HUES6 (cell line): ENCODE results near the gene SLC49A3.

Source experiments
- H3K27ac ChIP-seq: 2 replicates; pipeline ENCODE4 v1.7.0; 2013; ENCODE audit warnings: low read depth, mild to moderate bottlenecking, low read length, inconsistent platforms
- H3K27me3 ChIP-seq: 2 replicates; pipeline ENCODE4 v1.6.1; 2013; ENCODE audit warnings: low read length; ENCODE audit not compliant: control insufficient read depth, insufficient read depth
- H3K36me3 ChIP-seq: 2 replicates; pipeline ENCODE4 v1.6.1; 2013; ENCODE audit warnings: low read length; ENCODE audit not compliant: control insufficient read depth, insufficient read depth
- H3K4me1 ChIP-seq: 2 replicates; pipeline ENCODE4 v1.6.1; 2013; ENCODE audit warnings: low read length; ENCODE audit not compliant: control insufficient read depth, insufficient read depth
- H3K4me3 ChIP-seq: 2 replicates; pipeline ENCODE4 v1.5.1; 2013; ENCODE audit warnings: low read depth, low read length
- H3K9ac ChIP-seq: one replicate; pipeline ENCODE4 v1.6.1; 2013; ENCODE audit warnings: mild to moderate bottlenecking, low read length
- H3K9me3 ChIP-seq: 2 replicates; pipeline ENCODE4 v1.6.1; 2013; ENCODE audit warnings: low read depth, low read length; ENCODE audit not compliant: control insufficient read depth, insufficient read depth

The SLC49A3 gene

GRCh38 chr4:684623-685327 lies 4.2 kb downstream of the SLC49A3 start:
- Histone ChIP-seq H3K27me3 (no peaks in the 10 kb centered on the region), H3K36me3 (no peaks in the 10 kb centered on the region), H3K9me3 (no peaks in the 10 kb centered on the region), H3K27ac (no peak overlapping the region), H3K4me3 (no peak overlapping the region), H3K9ac (no peak overlapping the region), H3K4me1 (peaks cover 40% of the 10 kb centered on the region)

DNA sequence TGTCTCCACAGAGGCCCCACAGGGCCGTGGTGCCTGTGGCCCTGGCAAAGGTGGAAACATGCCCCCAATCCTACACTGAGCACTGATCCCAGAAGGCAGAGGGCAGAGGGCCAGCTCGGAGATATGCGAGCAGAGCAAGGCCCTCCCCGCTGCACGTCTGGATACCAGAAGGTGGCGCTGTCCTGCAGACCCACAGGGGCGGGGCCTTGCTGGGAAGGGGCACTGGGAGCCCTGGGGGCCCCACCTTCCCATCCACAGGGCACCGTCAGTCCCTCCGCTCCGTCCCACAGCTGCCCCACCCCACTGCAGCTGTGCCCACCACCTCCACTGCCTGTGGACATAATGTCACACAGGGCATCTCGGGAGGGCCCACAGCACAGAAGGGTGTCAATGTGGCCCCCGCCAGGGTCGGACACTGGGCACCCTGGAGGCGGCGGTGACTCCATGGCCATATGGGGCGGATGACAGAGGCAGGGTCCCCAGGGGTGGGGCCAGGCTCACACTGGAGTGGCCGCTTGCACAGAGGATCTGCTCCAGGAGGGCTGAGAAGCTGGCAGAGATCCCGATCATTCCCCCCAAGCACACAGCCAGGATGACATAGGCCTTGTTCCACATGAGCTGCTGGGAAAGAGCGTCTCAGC lies 4.8 kb downstream of the SLC49A3 start:
- Histone ChIP-seq H3K36me3 (no peaks in the 10 kb centered on the region), H3K4me1 (peaks cover 34% of the 10 kb centered on the region), H3K27me3 (no peaks in the 10 kb centered on the region), H3K27ac (no peak overlapping the region), H3K9me3 (no peaks in the 10 kb centered on the region), H3K4me3 (no peak overlapping the region), H3K9ac (no peak overlapping the region)

DNA sequence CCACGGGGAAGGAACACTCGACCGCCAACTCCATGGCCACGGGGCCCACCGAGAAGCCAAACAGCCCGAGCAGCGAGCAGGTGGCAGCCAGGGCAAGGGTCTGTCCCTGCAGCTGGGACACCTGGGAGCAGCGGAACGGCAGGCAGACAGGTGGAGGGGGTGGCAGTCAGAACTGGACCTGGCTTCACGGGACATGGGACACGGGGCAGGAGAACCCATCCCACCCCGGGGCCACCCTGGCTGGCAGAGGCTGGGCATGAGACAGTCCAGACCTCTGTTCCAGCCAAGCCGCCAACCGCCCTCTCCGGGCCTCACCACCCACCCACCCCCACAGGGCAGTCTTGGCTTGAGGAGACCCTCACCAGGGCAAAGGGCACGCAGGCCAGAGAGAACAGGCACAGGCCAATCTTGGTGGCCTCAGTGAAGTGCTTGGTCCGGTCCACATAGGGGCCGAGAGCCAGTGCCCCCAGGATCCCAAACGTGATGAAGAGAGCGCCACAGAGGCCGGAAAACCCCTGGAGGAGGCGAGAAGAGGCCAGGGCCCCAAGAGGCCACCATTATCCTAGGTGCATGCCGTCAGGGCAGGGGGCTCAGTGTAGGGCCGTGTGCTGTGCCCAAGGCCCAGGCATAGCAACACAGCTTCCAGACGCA lies 5.6 kb downstream of the SLC49A3 start:
- Histone ChIP-seq H3K4me1 (peaks cover 30% of the 10 kb centered on the region), H3K36me3 (no peaks in the 10 kb centered on the region), H3K27me3 (no peaks in the 10 kb centered on the region), H3K27ac (no peak overlapping the region), H3K9ac (no peak overlapping the region), H3K4me3 (no peak overlapping the region), H3K9me3 (no peaks in the 10 kb centered on the region)

DNA sequence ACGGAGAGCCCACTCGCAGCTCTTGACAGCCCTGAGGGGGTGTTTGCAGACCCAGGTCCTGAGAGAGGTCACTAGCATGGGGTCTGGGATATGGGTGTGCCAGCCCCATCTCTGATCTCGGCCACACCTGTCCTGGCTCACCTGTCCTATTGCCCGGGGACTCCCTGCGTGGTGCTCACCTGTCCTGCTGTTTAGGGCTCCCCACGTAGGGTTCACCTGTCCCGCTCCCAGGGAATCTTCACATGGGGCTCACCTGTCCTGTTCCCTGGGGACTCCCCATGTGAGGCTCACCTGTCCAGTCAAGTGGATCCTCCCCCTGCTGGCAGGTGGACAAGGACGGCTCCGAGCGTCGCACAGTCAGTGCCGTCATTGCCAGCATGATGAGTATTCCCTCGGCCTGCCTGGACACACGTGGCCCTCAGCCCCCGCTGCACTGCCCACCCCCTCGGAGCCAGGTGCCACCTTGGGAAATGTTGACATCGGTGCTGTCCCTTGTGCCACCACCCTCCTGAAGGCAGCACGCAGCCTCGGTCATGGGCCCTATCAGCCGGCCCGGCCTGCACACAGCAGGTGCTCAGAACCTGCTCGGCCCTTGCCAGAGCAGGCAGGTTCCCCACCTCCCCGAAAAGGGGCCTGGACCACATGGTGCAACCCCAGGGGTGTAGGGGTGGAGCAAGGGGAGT lies 6.3 kb downstream of the SLC49A3 start:
- Histone ChIP-seq H3K4me3 (no peak overlapping the region), H3K9me3 (no peaks in the 10 kb centered on the region), H3K27me3 (no peaks in the 10 kb centered on the region), H3K4me1 (peaks cover 23% of the 10 kb centered on the region), H3K27ac (no peak overlapping the region), H3K9ac (no peak overlapping the region), H3K36me3 (no peaks in the 10 kb centered on the region)

DNA sequence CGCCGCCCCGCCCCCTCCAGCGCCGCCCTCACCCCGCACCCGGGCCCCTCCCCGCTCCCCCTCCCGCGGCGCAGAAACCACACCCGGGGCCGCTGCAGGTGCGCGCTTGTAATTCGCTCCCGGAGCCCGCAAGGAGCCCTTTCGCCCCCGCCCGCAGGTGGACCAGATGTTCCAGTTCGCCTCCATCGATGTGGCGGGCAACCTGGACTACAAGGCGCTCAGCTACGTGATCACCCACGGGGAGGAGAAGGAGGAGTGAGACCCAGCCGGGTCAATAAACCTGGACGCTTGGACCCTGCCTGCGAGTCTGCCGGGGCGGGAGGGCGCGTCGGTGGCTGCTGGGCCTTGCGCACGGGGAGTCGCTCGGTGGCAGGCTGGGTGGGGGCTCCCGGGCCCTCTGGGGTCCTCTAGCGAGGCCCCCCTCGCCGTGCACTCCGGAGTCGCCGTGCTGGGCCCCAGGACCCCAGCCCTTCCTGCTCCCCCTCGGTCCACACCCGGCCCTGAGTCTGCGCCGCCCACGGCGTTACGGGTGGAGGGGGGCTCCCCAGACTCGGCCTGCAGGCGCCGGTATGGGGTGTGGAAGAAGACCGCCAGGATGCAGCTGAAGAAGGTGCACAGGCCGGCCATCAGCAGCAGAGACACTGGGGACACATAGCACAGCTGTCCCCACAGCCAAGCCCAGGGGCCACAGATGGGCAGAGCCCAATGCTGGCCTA lies 7.1 kb downstream of the SLC49A3 start:
- no peaks in the 10 kb centered on the region for H3K9me3 ChIP-seq
- no peaks in the 10 kb centered on the region for H3K27me3 ChIP-seq
- H3K36me3 ChIP-seq, result no peaks in the 10 kb centered on the region
- no peak overlapping the region for H3K4me3 ChIP-seq
- H3K9ac ChIP-seq, result no peak overlapping the region
- H3K4me1 ChIP-seq, result peaks cover 22% of the 10 kb centered on the region
- no peak overlapping the region for H3K27ac ChIP-seq

DNA sequence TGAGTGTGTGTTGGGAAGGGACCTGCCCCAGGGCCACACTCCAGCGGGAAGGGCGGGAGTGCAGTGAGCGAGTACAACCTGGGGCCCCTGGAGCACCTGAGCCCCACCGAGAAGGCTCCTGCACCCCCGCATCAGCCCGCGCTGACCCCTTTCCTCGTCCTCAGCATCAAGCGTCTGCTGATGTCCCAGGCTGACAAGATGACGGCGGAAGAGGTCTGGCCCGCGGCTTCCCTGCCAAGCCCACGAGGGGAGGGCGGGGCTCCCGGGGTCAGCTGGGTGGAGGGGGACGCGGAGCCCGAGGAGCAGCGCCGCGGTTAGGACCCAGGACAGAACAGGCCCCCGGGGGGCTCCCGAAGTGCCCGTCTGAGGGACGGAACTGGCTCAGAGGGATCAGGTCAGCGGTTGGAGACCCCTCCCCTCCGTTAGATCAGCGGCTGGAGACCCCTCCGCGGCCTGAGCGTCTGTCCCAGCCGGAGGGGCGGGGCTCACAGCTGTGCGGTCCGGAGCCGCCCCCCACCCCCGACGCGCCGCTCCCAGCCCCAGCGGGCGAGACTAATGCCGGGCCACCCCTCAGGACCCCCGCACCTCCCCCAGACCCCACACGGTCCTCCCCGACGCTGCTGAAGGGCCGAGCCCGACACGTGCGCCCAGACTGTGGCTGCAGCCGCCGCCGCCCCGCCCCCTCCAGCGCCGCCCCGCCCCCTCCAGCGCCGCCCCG lies 7.9 kb downstream of the SLC49A3 start:
- Histone ChIP-seq H3K27me3 (no peaks in the 10 kb centered on the region), H3K9ac (no peak overlapping the region), H3K4me3 (peak overlapping the region; percentile 66), H3K4me1 (peaks cover 26% of the 10 kb centered on the region), H3K9me3 (no peaks in the 10 kb centered on the region), H3K27ac (no peak overlapping the region), H3K36me3 (no peaks in the 10 kb centered on the region)

GRCh38 chr4:680551-680927 lies 8.4 kb downstream of the SLC49A3 start:
- Histone ChIP-seq H3K4me3 (peak overlapping the region; percentile 66), H3K4me1 (peaks cover 27% of the 10 kb centered on the region), H3K9ac (no peak overlapping the region), H3K27ac (no peak overlapping the region), H3K36me3 (no peaks in the 10 kb centered on the region), H3K9me3 (no peaks in the 10 kb centered on the region), H3K27me3 (no peaks in the 10 kb centered on the region)

DNA sequence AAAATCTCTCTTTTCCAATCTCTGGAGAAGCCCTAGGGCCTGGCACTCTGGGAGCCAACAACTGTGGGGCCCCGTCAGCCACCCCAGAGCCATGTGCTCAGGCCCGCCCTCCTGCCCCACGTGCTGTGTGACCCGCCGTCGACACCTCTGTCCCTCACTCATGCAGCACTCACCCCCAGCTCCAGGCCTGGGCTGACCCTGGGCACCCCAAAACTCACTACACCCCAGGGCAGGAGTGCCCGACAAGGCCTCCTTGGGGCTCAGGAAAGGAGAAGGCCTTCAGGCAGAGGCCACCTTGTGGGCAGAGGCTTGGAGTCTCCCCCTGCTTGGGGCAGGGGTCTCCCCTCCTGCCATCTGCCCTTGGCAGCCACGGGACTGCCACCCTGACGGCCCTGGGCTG lies 8.9 kb downstream of the SLC49A3 start:
- Histone ChIP-seq H3K27me3 (no peaks in the 10 kb centered on the region), H3K4me1 (peaks cover 30% of the 10 kb centered on the region), H3K27ac (no peak overlapping the region), H3K4me3 (peak overlapping the region; percentile 66; the same call in 1 of the 2 replicates), H3K9me3 (no peaks in the 10 kb centered on the region), H3K9ac (no peak overlapping the region), H3K36me3 (no peaks in the 10 kb centered on the region)

DNA sequence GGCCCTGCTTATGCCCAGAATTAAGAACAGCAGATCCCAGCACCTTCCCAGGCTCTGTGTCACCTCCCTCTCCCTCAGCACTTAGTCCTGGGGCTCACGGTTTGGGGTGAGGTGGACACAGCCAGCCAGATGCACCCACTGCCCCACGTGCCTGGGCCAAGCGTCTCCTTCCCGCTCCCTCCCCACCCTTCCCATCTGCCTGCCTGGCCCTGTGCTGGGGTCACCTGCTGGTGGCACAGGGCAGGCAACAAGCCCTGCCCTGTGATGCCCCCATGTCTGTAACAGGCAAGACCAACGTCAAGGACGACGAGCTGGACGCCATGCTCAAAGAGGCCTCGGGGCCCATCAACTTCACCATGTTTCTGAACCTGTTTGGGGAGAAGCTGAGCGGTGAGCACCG lies 9.3 kb downstream of the SLC49A3 start:
- Histone ChIP-seq H3K9ac (no peak overlapping the region), H3K27ac (no peak overlapping the region)

GRCh38 chr4:679104-679481 lies 9.9 kb downstream of the SLC49A3 start:
- no peaks in the 10 kb centered on the region for H3K9me3 ChIP-seq
- no peak overlapping the region for H3K4me3 ChIP-seq
- H3K27ac ChIP-seq, result no peak overlapping the region
- no peak overlapping the region for H3K9ac ChIP-seq
- no peaks in the 10 kb centered on the region for H3K27me3 ChIP-seq
- no peaks in the 10 kb centered on the region for H3K36me3 ChIP-seq
- H3K4me1 ChIP-seq, result peaks cover 27% of the 10 kb centered on the region

More for the DNA sequence above, 9.3 kb downstream of the SLC49A3 start:
- H3K4me3 ChIP-seq, result no peak overlapping the region
- H3K9me3 ChIP-seq, result no peaks in the 10 kb centered on the region
- no peaks in the 10 kb centered on the region for H3K36me3 ChIP-seq
- H3K4me1 ChIP-seq, result peaks cover 30% of the 10 kb centered on the region
- no peaks in the 10 kb centered on the region for H3K27me3 ChIP-seq
